DMS53 (cell line): ENCODE measurements around the gene NANS.
"Not testable (repeated sequence)": the region's sequence is repeated elsewhere in the genome, so short reads cannot be mapped to it uniquely, and the experiment has no call there.

Experiments used
- DNase-seq: peaks from one replicate; lab custom pipeline; 2025; lab: John Stamatoyannopoulos, UW

The NANS gene

DNA sequence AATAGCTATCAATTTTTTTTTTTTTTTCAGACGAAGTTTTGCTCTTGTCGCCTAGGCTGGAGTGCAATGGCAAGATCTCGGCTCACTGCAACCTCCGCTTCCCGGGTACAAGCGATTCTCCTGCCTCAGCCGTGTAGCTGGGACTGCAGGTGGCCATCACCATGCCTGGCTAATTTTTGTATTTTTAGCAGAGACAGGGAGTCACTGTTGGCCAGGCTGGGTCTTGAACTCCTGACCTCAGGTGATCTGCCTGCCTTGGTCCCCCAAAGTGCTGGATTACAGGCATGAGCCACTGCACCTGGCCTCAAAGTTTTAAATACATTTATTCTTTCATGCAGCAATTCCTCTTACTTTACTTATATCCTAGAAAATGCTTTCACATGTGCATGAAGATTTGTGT lies 44.9 kb downstream of the NANS start:
- no peak for DNase-seq

DNA sequence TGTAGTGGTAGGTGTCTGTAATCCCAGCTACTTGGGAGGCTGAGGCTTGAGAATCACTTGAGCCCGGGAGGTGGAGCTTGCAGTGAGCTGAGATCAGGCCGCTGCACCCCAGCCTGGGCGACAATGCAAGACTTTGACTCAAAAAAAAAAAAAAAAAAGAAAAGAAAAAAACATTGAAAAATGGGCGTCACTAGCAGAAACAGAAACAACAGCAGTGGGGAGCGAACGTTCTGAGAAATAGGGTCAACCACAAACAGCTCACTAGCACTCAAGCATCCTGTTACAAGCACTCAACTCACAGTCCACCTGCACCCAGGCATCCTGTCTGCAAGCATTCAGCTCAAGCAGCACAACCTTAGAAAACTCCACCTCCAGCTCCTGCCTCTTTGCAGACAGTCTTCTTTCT lies 45.3 kb downstream of the NANS start:
- peak; percentile 84 for DNase-seq

DNA sequence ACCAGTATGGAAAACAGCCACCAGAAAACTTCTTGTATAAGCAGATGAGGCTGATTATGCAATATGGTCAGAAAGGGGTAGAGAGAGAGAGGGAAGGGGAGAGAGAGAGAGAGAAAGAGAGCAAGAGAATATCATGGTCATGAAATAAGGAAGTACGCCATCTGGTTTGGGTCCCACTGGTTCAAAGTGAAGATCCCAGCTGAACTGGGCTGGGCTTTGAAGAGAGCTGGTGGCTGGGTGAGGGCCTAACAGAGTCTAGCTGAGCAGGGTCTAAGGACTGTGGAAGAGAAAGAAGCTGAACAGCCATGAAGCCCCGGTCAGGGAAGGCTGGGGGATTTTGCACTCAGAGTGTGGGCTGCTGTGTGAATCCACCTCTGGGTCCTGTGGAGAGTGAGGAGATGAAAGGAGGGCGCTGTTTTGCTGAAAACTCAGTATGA lies 47.9 kb downstream of the NANS start:
- no peak for DNase-seq

DNA sequence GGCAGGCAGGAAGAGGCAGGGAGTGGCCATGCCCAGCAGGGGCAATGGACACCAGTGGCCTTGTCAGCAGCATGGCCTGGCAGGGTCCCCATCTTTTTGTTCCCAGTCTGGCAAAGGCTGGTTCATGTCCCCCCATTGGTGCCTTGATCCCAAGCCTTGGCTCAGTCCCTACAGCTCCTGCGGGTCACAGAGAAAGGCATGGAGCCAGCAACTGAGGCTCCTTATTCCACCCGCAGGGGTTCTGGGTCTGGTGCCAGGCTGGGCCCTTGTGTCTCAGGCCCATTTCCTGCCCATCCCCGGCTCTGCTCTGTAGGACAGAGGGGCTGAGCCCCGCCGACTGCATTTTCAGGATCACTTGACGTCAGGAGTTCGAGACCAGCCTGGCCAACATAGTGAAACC lies 48.5 kb downstream of the NANS start:
- DNase-seq: no peak

DNA sequence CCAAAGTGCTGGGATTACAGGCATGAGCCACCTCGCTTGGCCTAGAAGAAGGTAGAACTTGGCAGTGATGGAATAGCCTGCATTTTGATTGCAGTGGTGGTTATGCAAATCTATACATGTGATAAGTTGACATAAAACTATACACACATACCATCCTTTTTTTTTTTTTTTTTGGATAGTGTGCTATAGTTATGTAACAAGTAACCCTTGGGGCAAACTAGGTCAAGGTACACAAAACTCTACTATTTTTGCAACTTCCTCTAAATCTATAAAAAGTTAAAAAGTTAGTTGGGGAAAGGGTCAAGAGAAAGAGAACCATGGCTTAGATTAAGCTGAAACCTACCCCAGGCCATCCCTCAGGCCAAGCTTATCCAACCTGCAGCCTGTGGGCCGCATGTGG lies 51.4 kb downstream of the NANS start:
- no peak for DNase-seq

DNA sequence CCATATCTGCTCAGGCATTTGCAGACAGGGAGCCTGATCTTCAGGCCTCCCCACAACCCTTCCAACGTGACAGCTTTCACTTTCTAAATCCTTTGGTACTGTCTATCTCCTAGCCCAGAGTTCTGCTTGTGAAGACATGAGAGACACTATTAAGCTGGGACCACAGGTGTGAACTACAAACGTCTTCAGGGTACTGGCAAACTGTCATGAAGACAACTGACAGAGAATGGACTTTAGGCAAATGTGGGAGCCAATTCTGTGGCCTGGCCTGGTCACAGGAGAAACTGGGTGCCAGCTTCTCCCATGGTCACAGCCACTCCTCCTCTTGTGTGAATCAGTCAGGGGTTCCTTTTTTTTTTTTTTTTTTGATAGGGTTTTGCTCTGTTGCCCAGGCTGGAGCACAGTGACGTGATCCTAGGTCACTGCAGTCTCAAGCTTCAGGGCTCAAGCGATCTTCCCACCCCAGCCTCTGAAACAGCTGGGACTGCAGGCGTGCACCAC lies 52.0 kb downstream of the NANS start:
- DNase-seq: no peak

DNA sequence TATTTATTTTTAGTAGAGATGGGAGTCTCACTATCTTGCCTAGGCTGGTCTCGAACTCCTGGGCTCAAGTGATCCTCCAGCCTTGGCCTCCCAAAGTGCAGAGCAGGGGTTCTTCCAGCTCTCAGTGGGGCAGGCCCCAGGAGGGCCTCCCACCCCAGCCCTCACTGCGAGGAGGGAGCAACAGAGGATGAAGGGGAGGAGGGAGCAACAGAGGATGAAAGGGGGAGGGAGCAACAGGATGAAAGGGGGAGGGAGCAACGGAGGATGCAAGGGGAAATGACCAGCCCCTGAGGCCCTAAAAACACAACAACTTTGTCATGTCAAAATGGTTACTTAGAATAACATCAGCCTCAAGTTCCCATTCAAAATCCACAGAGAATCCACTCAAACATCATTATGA lies 52.5 kb downstream of the NANS start:
- no peak for DNase-seq

DNA sequence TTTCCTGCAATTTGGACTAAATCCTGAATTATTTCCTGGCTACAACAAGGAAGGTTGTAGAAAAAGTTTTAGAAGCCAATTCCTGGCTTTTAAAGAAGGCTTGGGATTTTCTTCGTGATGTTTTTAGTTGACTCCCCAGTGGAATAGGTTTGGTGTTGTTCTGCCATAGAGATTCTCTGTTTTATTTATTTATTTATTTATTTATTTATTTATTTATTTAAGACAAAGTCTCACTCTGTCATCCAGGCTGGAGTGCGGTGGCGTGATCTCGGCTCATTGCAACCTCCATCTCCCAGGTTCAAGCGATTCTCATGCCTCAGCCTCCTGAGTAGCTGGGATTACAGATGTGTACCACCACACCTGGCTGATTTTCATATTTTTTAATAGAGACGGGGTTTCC lies 60.6 kb downstream of the NANS start:
- not testable (repeated sequence) for DNase-seq

DNA sequence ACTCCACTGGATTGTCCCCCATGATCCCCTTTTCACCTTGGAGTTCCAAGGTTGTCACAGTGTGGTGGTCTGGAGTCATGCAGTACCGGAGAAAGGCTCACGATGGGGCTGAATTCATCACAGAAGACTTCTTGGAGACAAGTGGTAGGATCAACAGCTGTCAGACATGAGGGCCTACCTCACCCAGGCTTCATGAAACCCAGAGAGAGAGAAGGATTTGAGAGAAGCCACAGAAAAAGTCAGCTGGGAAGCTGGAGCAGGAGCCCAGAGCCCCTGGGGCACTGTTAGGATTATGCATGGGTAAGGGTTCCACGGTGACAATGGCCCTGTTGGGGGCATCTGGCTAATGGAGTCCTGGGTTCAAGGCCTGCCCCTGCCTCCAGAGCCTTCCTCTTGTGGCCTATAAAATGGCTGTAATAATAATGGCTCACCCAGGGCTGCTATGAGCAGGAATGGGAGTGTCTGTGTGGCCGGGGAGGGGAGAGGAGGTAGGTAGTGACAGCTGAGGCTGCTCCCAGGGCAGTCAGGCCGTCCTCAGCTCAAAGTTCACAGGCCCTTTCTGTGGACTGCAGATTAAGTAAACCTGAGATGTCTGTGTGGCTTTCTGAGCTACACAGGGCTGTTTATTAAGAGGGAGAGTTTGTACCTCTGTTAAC lies 61.6 kb downstream of the NANS start:
- DNase-seq: peak; percentile 67

DNA sequence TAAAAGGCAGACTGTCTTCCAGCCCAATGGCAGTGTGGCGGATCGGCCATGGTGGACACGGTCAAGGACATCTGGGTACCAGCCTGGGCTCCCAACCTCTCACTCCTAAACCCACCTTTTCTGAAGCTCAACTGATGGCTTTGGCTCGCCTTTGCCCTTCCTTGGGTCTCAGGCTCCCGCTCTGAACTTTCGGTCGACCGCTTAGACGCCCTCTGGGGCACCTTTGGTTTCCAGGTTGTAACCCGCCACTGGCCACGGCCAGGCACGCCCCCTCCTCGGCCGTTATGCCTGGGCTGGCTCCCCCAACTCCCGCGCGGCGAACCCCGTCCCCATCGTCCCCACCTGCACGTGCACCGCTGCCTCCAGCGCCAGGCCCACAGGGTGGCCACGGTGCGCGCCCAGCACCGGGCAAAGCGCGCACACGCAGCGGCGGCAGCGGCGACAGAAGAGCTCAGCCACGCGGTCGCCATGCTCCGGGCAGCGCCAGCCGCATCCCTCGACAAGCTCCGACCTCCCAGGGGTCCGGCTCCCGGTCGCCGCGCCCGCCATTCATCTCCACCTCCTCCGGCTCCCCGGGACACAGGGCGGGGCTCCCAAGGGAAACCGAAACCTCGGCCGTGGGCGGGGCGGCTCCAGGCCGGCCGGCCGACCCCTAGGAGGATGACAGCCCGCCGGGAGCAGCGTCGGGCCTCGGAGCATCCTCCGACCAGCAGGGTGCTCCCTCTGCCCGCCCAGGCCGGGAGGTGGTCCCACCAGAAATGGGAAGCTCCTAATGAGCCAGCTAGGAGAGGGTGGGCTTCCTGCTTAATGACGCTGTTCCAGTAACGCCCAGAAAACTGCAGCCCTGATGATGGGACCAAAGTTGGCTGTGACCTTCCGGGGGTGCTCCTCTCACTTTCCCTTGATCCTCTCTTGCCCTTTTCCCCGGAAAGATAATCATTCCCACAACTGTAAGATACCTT lies 62.4 kb downstream of the NANS start, which contains the start of gene TRIM14:
TSS of gene TRIM14 (minus strand) at position 583 of the 962 bp plus-strand sequence. CDS start at position 549, 34 bp downstream.
- peak; percentile 82 for DNase-seq

DNA sequence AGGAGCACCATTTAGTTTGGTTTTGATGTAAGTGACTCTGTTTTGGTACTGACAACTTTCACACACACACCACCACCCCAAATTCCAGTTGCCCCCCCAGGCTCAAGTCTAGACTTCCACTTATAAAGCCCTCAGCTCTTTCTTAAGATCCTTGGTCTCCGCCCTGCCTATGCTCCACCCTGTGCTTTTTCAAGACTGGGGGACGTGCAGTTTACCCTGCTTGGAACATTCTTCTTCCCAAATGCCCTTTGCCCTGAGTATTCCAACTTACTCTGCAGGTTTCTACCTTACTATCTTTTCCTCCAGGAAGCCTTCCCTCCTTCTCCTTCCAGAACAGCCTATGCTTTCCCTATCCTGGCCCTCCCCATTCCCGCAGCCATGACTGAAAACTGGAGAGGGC lies 63.9 kb downstream of the NANS start:
- DNase-seq: no peak

DNA sequence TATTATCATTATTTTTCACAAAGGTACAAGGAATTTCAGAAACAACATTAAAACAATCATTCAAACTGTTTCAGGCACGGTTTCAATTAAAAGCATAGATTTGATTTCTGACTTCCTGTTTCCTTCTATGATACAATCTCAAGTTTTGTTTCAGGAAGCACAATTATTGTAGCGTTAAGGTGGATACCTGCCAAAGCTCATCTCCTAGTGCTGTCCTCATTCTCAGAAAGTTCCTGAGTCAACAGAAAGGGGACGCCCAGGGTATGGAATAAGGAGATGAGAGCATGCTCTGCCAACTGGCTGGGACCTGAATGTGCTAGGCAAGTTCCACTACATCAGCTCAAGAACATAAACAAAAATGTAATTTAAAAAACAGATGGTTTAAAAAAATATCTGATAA lies 64.5 kb downstream of the NANS start:
- DNase-seq: peak; percentile 62

DNA sequence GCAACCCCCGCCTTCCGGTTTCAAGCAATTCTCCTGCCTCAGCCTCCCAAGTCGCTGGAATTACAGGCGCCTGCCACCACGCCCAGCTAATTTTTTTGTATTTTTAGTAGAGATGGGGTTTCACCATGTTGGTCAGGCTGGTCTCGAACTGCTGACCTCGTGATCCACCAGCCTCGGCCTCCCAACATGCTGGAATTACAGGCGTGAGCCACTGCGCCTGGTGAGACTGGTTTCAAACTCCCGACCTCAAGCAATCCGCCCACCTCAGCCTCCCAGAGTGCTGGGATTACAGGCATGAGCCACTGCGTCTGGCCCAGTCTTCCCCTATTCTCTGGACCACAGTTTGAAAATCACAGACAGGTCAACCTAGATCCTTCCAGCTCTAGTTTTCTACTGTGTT lies 67.6 kb downstream of the NANS start:
- DNase-seq: not testable (repeated sequence)

DNA sequence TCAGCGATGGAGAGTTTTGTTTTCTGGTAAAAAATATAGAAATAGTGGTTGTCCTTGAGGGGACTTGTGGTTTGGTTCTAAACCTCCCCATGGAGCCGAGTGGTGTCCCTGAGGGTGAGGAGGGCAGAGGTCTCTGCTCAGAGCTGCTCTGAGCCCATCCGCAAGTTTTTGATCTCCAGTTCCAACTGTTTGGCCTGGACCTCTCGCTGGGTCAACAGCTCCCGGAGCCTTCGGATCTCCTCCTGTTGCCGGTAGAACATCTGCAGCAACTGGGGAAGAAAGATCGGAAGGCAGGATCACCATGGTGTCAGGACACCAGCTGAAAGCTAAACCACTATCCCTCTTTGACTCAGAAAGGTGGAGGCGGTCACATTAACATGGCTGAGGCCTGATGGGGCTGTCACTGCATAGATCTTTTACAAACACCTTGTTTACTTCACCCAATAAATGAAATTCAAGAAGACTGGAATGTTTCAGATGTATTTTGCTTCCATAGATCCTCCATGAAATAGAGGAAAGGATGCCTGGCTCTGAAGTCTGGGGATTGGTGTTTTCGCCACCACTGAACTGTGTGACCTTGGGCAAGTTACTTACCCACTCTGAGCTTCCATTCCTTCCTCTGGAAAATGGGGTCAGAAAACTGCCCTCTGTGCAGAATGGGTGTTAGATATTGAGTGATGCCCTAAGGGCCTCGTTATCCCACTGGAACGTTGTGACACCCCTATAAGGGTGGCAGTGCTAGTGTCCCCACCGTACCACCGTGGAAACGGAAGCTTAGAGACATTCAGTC lies 68.3 kb downstream of the NANS start:
- no peak for DNase-seq

DNA sequence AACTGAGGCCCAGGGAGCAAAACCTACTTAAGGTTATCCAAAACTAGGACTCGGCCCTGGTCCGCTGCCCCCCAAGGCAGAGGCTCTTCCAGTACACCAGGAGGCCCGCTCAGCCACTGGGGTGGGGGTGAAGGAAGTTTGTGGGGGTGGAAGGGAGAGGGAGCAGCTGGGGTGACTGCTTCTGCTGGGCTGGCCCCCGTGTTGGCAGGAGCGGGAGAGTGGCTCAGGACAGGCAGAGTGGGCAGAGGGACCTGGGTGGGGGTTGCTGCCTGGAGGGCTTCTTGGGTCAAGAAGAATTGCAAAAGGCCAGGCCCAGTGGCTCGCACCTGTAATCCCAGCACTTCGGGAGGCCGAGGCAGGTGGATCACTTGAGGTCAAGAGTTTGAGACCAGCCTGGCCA lies 70.7 kb downstream of the NANS start:
- no peak for DNase-seq

DNA sequence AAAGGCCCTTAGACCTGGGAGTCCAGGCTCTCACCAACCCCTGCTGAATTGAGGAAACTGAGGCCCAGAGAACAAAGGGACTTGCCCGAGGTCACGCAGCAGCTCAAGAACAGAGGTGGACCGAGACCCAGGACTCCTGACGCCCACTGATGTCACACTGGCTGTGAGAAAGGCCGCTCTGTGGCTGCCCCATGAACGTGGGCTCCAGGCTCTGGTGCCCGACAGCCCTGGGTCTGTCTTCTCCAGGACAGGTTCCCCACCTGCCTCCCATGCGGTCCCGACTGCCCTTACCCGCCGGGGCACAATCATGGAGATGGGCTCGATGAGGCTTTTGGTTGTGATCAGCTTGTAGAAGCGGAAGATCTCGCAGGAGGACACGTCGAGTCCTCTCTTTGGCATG lies 71.8 kb downstream of the NANS start:
- DNase-seq: no peak

DNA sequence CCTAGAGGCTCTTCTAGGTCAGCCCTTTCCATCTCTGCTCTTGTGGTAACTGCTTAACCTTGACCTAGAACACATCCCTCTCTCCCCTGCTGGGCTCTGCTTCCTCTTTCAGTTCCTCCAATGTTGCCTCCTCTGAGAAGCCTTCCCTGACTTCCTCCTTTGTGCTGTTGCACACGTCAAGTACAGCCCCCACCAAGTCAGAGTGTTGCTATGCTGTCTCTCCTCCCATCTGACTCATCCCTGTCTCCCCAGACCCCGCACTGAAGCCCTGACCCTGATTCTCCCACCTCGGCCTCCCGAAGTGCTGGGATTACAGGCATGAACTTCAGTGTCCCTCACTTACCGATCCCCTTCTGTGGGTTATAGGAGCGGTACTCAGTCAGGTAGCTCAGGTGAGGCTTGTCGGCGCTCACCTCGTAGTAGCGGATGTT lies 72.9 kb downstream of the NANS start:
- DNase-seq: no peak

DNA sequence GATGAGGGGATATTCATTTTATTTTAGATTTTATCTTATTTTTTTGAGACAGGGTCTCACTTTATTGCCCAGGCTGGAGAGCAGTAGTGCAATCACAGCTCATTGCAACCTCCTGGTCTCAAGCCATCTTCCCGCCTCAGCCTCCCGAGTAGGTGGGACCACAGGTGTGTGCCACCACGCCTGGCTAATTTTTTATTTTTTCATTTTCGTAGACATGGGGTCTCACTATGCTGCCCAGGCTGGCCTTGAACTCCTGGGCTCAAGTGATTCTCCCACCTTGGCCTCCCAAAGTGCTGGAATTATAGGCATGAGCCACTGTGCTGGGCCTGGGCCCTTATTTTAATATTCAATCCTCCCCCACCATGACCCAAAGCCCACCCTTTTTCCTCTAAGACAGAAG lies 73.5 kb downstream of the NANS start:
- DNase-seq: not testable (repeated sequence)

DNA sequence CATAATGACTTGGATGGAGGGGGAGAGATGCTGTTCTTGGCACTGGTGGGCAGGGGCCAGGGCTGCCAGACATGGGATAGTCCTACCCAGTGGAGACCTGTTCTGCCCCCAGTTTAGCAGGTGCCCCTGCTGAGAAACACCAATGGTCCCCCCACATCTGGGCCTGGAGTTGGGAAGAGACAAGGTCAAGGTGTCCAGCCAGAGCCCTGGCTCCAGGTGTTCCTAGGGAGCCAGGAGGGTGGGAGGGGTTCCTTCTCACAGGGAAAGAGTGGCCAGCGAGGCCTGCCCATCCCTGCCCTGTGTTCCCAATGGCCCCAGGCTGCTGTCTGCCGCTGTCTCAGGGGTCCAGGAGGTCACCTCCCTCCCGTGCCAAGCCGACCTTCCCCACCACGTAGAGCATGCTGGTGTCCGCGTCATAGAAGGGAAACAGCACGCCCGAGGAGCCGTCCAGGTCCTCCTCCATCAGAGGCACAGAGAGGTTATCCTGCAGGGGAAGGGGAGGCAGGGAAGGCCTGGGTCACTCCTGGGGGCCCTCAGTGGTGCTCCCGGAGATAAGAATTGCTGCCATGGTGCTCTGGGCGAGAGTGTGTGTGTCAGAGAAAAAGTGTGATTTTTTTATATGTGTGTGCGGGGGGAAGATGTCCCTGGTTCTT lies 74.2 kb downstream of the NANS start:
- no peak for DNase-seq

DNA sequence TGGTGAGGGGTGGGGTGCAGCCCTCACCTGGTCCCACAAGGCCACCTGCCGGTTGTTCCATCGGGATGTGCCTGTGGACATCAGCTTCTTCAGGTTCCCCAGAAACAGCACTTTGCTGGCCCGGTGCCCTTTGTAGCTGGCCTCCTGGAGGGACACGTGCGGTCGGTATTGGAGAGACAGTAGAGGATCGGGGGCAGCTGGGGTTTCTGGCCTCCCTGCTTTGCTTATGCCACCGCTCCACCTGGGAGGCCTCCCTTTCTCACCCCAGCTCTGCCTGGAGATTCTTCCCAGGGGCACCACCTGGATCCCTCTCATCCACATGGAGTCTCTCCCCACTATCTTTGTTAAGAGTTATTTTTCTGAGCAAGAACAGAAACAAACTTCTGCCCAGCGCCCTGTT lies 75.6 kb downstream of the NANS start:
- DNase-seq: no peak
